Stimulated activated CD8-positive, alpha-beta memory T cell treated with anti-CD3 and anti-CD28 coated beads, Interleukin-12 subunit alpha, Interleukin-12 subunit beta, amount 100 ng/mL, for 1 hour (primary cell): ENCODE data around the gene FAM174B.

ENCODE experiments used
- DNase-seq: peaks from one replicate; pipeline ENCODE4 v3.0.0-alpha.2; 2020; ENCODE audit warnings: low read depth

Gene FAM174B

GRCh38 chr15:92664178-92664900, 8.8 kb upstream of the FAM174B start:
- DNase-seq = no peak

- no peak for DNase-seq
Observed at GRCh38 chr15:92663250-92663951, 7.8 kb upstream of the FAM174B start.

GRCh38 chr15:92662762-92663161, 7.2 kb upstream of the FAM174B start:
- no peak for DNase-seq

GRCh38 chr15:92661956-92662355, 6.4 kb upstream of the FAM174B start:
- DNase-seq = no peak

GRCh38 chr15:92661069-92661468, 5.5 kb upstream of the FAM174B start:
- DNase-seq = no peak

- no peak for DNase-seq
Observed at GRCh38 chr15:92657486-92657885, 1.9 kb upstream of the FAM174B start.

GRCh38 chr15:92656089-92656488, 514 bp upstream of the FAM174B start:
- no peak for DNase-seq

GRCh38 chr15:92654662-92655061, 913 bp downstream of the FAM174B start:
- DNase-seq = no peak

- no peak for DNase-seq
Observed at GRCh38 chr15:92653836-92654539, 1.6 kb downstream of the FAM174B start.

- DNase-seq = no peak
Observed at GRCh38 chr15:92653366-92653765, 2.2 kb downstream of the FAM174B start.

- DNase-seq = no peak
Observed at GRCh38 chr15:92652576-92652966, 3.0 kb downstream of the FAM174B start.

- no peak for DNase-seq
Observed at GRCh38 chr15:92651877-92652575, 3.5 kb downstream of the FAM174B start.

- DNase-seq = no peak
Observed at GRCh38 chr15:92650966-92651365, 4.6 kb downstream of the FAM174B start.

GRCh38 chr15:92650256-92650655, 5.3 kb downstream of the FAM174B start:
- no peak for DNase-seq

GRCh38 chr15:92648190-92648875, 7.2 kb downstream of the FAM174B start:
- no peak for DNase-seq

- no peak for DNase-seq
Observed at GRCh38 chr15:92647467-92648163, 8.0 kb downstream of the FAM174B start.

GRCh38 chr15:92646216-92646615, 9.4 kb downstream of the FAM174B start:
- no peak for DNase-seq

GRCh38 chr15:92645731-92646130, 9.8 kb downstream of the FAM174B start:
- DNase-seq = no peak

- DNase-seq = no peak
Observed at GRCh38 chr15:92645051-92645631, 10.4 kb downstream of the FAM174B start.

GRCh38 chr15:92643849-92644815, 11.4 kb downstream of the FAM174B start:
- no peak for DNase-seq
